Breast epithelium (tissue), 4 donors: ENCODE results near the gene ANKRD44. TPM values are rescaled to one million over a fixed set of nuclear protein-coding genes. Genes with fewer than 3 reads are reported as not detected.

Source experiments
- DNase-seq, 2 donors: peaks; one replicate each; pipeline ENCODE4 v3.0.0-alpha.2; 2019; ENCODE audit warnings: low spot score in 2 of 2
- H3K27ac ChIP-seq, 2 donors: fragments of 200-600 bp; sonication (generic) in 1 of 2; one replicate each; pipeline ENCODE4 v1.5.1; 2016 to 2019; ENCODE audit warnings: mild to moderate bottlenecking in 1 of 2
- H3K27me3 ChIP-seq, 2 donors: fragments of 200-600 bp; sonication (generic) in 1 of 2; one replicate each; pipeline versions ENCODE4 v1.5.1 to v1.6.0; 2017 to 2019; ENCODE audit warnings: control low read depth in 1 of 2, mild to moderate bottlenecking in 1 of 2
- H3K36me3 ChIP-seq: fragments of 200-600 bp; one replicate; pipeline ENCODE4 v1.5.1; 2019
- H3K4me1 ChIP-seq, 2 donors: fragments of 200-600 bp; sonication (generic); one replicate each; pipeline ENCODE4 v1.5.1; 2016 to 2019; ENCODE audit warnings: control low read depth in 1 of 2
- H3K4me3 ChIP-seq, 3 donors: fragments of 200-600 bp; sonication (generic); 1 replicate in 2 of 3; 2 replicates in 1 of 3; pipeline ENCODE4 v1.5.1; 2016 to 2019; ENCODE audit warnings: mild to moderate bottlenecking in 3 of 3, moderate library complexity in 2 of 3
- H3K9me3 ChIP-seq, 2 donors: fragments of 200-600 bp; sonication (generic) in 1 of 2; one replicate each; pipeline ENCODE4 v1.5.1; 2016 to 2019; ENCODE audit warnings: control low read depth in 1 of 2
- POLR2A ChIP-seq: fragments of 450-650 bp; IDR thresholded peaks from one replicate; pipeline ENCODE4 v1.6.1; 2016; ENCODE audit warnings: antibody characterized with exemption, mild to moderate bottlenecking, moderate library complexity
- POLR2AphosphoS5 ChIP-seq, 3 donors: sonication (generic); formaldehyde crosslinking; IDR thresholded peaks; one replicate each; pipeline ENCODE4 v1.6.1; 2017; ENCODE audit warnings: antibody characterized with exemption in 3 of 3
- intact Hi-C: fragments of 100-400 bp; cut with DNase I; formaldehyde crosslinking; loops from one replicate; pipeline ENCODE4 v1.15.1; 2023; ENCODE audit warnings: low total_unique reads
- total RNA-seq, 3 donors: library from RNA; depleted of rRNA; stranded (reverse); fragments of >200 nt; gene quantifications; one replicate each; pipeline ENCODE4 v1.1.0, GENCODE V29; 2016
- TF ChIP-seq, protein P1 (sequence below), 3 donors: fragments of 450-650 bp; IDR thresholded peaks; one replicate each; pipeline ENCODE4 v1.5.1; 2016 to 2017; ENCODE audit warnings: antibody characterized with exemption in 3 of 3, mild to moderate bottlenecking in 3 of 3, moderate library complexity in 3 of 3

ANKRD44 gene
- total RNA-seq, 3 donors from 2014 or later: 18.0 to 41.3 (median 19.9) TPM

DNA sequence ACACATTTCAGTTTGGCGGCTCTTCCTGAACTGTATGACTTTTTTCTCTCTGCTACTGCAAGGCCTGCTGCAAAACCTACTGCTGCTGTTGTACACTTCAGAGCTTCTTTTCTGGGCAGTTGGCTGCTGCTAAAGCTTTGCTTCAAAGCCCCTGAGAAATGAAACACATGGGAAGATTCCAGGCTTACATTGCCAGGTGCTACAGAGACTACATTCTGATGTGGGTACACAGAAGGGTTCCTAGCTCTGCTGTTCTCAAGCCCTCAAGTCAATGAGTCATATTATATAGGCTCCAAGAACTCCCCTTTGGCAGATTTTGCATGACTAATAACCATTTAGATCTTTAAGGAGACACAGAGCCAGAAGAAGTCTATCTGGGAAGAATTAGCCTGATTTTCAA, 371.2 kb downstream of the ANKRD44 start:
- H3K9me3 ChIP-seq: no peaks in the 10 kb centered on the region
- H3K36me3 ChIP-seq: no peaks in the 10 kb centered on the region

More for the DNA sequence above, 371.2 kb downstream of the ANKRD44 start:
- no peak overlapping the region for H3K4me3 ChIP-seq
- TF ChIP-seq POLR2A (no peak), POLR2AphosphoS5 (IDR thresholded peaks at IDR 0.05) (no peak)
- TF ChIP-seq, protein P1, sequence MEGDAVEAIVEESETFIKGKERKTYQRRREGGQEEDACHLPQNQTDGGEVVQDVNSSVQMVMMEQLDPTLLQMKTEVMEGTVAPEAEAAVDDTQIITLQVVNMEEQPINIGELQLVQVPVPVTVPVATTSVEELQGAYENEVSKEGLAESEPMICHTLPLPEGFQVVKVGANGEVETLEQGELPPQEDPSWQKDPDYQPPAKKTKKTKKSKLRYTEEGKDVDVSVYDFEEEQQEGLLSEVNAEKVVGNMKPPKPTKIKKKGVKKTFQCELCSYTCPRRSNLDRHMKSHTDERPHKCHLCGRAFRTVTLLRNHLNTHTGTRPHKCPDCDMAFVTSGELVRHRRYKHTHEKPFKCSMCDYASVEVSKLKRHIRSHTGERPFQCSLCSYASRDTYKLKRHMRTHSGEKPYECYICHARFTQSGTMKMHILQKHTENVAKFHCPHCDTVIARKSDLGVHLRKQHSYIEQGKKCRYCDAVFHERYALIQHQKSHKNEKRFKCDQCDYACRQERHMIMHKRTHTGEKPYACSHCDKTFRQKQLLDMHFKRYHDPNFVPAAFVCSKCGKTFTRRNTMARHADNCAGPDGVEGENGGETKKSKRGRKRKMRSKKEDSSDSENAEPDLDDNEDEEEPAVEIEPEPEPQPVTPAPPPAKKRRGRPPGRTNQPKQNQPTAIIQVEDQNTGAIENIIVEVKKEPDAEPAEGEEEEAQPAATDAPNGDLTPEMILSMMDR (IDR thresholded peaks at IDR 0.05): no peak
- H3K27ac ChIP-seq: no peak overlapping the region
- intact Hi-C loops: no loop called here
- no peaks in the 10 kb centered on the region for H3K27me3 ChIP-seq
- H3K4me1 ChIP-seq: no peaks in the 10 kb centered on the region
- DNase-seq: no peak

Other genes with a start within 250 kb of the ANKRD44 start
- 100 to 1,000 TPM; 403 to 552 (median 415) TPM for gene SF3B1, start 124.2 kb upstream of the ANKRD44 start, total RNA-seq
- gene COQ10B, start 142.8 kb upstream of the ANKRD44 start, total RNA-seq: 10 to 100 TPM; 30.7 to 34.4 (median 32.8) TPM
- 100 to 1,000 TPM; 108 to 227 (median 205) TPM for gene HSPD1, start 189.1 kb upstream of the ANKRD44 start, total RNA-seq
- gene HSPE1, start 189.6 kb upstream of the ANKRD44 start, total RNA-seq: 100 to 1,000 TPM in 2 of 3 donors, 10 to 100 TPM in 1; 74.9 to 170 (median 124) TPM
- gene MOB4, start 205.3 kb upstream of the ANKRD44 start, total RNA-seq: 10 to 100 TPM; 20.6 to 34.7 (median 34.2) TPM